ENCODE results near the gene ECE1.

ECE1 gene

DNA sequence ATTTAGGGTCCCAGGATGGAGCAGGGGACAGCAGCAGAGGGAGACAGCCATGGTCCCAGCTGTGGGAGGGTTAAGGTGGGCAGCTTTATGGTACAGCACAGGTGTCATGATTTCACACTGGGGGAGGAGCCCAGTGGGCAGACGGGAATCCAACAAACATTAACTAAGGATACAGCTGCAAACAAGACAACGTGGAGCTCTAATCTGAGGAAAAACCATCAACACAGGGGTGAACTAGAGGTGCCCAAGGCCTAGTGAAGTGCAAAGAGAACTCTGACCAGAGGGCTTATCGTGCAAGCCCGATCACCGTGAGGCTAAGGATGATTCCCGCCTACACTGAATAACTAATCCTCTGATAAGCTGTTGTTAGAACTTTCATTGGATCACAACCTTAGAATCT is 18.7 kb downstream of the ECE1 start:
- TF ChIP-seq CTCF (IDR thresholded peaks at IDR 0.05; ENCODE audit: insufficient read depth, low read length, poor library complexity, severe bottlenecking) (no peak), EZH2phosphoT487 (conservative IDR thresholded peaks at IDR 0.05; ENCODE audit: low read length) (no peak)
- no peaks in the 10 kb centered on the region for H3K9me3 ChIP-seq (ENCODE audit: insufficient read depth, low read length)
- H3K9ac ChIP-seq (ENCODE audit: low read length), result no peak overlapping the region
- no peaks in the 10 kb centered on the region for H4K20me1 ChIP-seq (ENCODE audit: low read depth, low read length)
- no peaks in the 10 kb centered on the region for H3F3A ChIP-seq (ENCODE audit: insufficient read depth)
- H3K27ac ChIP-seq (ENCODE audit: low read depth, low read length), result no peak overlapping the region
- 0 out of 2 replicates have a peak, but pooled peaks cover 3% of the 10 kb centered on the region for H3K36me3 ChIP-seq (ENCODE audit: low read length)
- H3K4me2 ChIP-seq (ENCODE audit: low read depth, low read length, poor library complexity, severe bottlenecking), result no peak overlapping the region
- no peaks in the 10 kb centered on the region for H3K9me2 ChIP-seq (replicated peaks; ENCODE audit: insufficient read depth, low read length)
- no peaks in the 10 kb centered on the region for H3K79me2 ChIP-seq (ENCODE audit: insufficient read depth, low read length)
- no peaks in the 10 kb centered on the region for H3K27me3 ChIP-seq (ENCODE audit: low read length)
- no peak overlapping the region for H3K4me3 ChIP-seq (ENCODE audit: insufficient read depth, low read length, poor library complexity, severe bottlenecking)
- H2AFZ ChIP-seq (ENCODE audit: low read depth, low read length, severe bottlenecking), result no peak overlapping the region

- Histone ChIP-seq H3K79me2 (ENCODE audit: insufficient read depth, low read length) (no peaks in the 10 kb centered on the region), H3K27ac (ENCODE audit: low read depth, low read length) (no peak overlapping the region), H2AFZ (ENCODE audit: low read depth, low read length, severe bottlenecking) (no peak overlapping the region), H3K36me3 (ENCODE audit: low read length) (0 out of 2 replicates have a peak, but pooled peaks cover 3% of the 10 kb centered on the region), H3K4me3 (ENCODE audit: insufficient read depth, low read length, poor library complexity, severe bottlenecking) (no peak overlapping the region), H4K20me1 (ENCODE audit: low read depth, low read length) (no peaks in the 10 kb centered on the region), H3K27me3 (ENCODE audit: low read length) (no peaks in the 10 kb centered on the region), H3F3A (ENCODE audit: insufficient read depth) (no peaks in the 10 kb centered on the region), H3K9ac (ENCODE audit: low read length) (no peak overlapping the region), H3K4me2 (ENCODE audit: low read depth, low read length, poor library complexity, severe bottlenecking) (no peak overlapping the region), H3K9me2 (replicated peaks; ENCODE audit: insufficient read depth, low read length) (no peaks in the 10 kb centered on the region), H3K9me3 (ENCODE audit: insufficient read depth, low read length) (no peaks in the 10 kb centered on the region)
- TF ChIP-seq EZH2phosphoT487 (conservative IDR thresholded peaks at IDR 0.05; ENCODE audit: low read length) (no peak), CTCF (IDR thresholded peaks at IDR 0.05; ENCODE audit: insufficient read depth, low read length, poor library complexity, severe bottlenecking) (peak; percentile 88)
These were observed 20.1 kb downstream of the ECE1 start for GRCh38 chr1:21270086-21270689.

- H4K20me1 ChIP-seq (ENCODE audit: low read depth, low read length), result no peaks in the 10 kb centered on the region
- no peaks in the 10 kb centered on the region for H3K9me3 ChIP-seq (ENCODE audit: insufficient read depth, low read length)
- no peak overlapping the region for H3K4me2 ChIP-seq (ENCODE audit: low read depth, low read length, poor library complexity, severe bottlenecking)
- no peak overlapping the region for H3K27ac ChIP-seq (ENCODE audit: low read depth, low read length)
- H3K36me3 ChIP-seq (ENCODE audit: low read length), result 0 out of 2 replicates have a peak, but pooled peaks cover 3% of the 10 kb centered on the region
- no peaks in the 10 kb centered on the region for H3K79me2 ChIP-seq (ENCODE audit: insufficient read depth, low read length)
- TF ChIP-seq CTCF (IDR thresholded peaks at IDR 0.05; ENCODE audit: insufficient read depth, low read length, poor library complexity, severe bottlenecking), result no peak
- no peak overlapping the region for H2AFZ ChIP-seq (ENCODE audit: low read depth, low read length, severe bottlenecking)
- H3K27me3 ChIP-seq (ENCODE audit: low read length), result no peaks in the 10 kb centered on the region
- H3K9ac ChIP-seq (ENCODE audit: low read length), result no peak overlapping the region
- H3F3A ChIP-seq (ENCODE audit: insufficient read depth), result no peaks in the 10 kb centered on the region
- no peaks in the 10 kb centered on the region for H3K9me2 ChIP-seq (replicated peaks; ENCODE audit: insufficient read depth, low read length)
- no peak overlapping the region for H3K4me3 ChIP-seq (ENCODE audit: insufficient read depth, low read length, poor library complexity, severe bottlenecking)
These were observed 20.7 kb downstream of the ECE1 start for GRCh38 chr1:21269461-21270085.

All from SU-DHL-6 (cell line).